Esophagus muscularis mucosa (tissue), 4 donors: ENCODE data around the gene CRYL1. TPM values are rescaled to one million over a fixed set of nuclear protein-coding genes. Genes with fewer than 3 reads are reported as not detected.

Experiments used
- DNase-seq: peaks from one replicate; pipeline ENCODE4 v3.0.0-alpha.2; 2017; ENCODE audit errors: extremely low spot score
- H3K27ac ChIP-seq, 4 donors: fragments of 200-600 bp; sonication (generic); replicated peaks in 1 of 4; 1 replicate in 3 of 4; 2 replicates in 1 of 4; pipeline ENCODE4 v1.5.1; 2016 to 2019; ENCODE audit warnings: mild to moderate bottlenecking in 1 of 4
- H3K27me3 ChIP-seq, 4 donors: fragments of 200-600 bp; sonication (generic); one replicate each; pipeline versions ENCODE4 v1.5.1 to v1.6.0; 2016 to 2019
- H3K36me3 ChIP-seq, 4 donors: fragments of 200-600 bp; sonication (generic); one replicate each; pipeline ENCODE4 v1.5.1; 2016 to 2019
- H3K4me1 ChIP-seq, 4 donors: fragments of 200-600 bp; sonication (generic); one replicate each; pipeline ENCODE4 v1.5.1; 2016 to 2019
- H3K4me3 ChIP-seq, 4 donors: fragments of 200-600 bp; sonication (generic); 1 replicate in 2 of 4; 2 replicates in 2 of 4; pipeline ENCODE4 v1.5.1; 2016 to 2019; ENCODE audit warnings: mild to moderate bottlenecking in 4 of 4, moderate library complexity in 1 of 4
- H3K9me3 ChIP-seq, 4 donors: fragments of 200-600 bp; sonication (generic); 1 replicate in 3 of 4; 2 replicates in 1 of 4; pipeline ENCODE4 v1.5.1; 2016 to 2019
- EP300 ChIP-seq: sonication (generic); formaldehyde crosslinking; IDR thresholded peaks from one replicate; pipeline ENCODE4 v1.6.1; 2017; ENCODE audit warnings: antibody characterized with exemption
- POLR2A ChIP-seq: fragments of 450-650 bp; IDR thresholded peaks from one replicate; pipeline ENCODE4 v1.6.1; 2017; ENCODE audit warnings: antibody characterized with exemption, moderate library complexity, mild to moderate bottlenecking, low read depth
- POLR2AphosphoS5 ChIP-seq, 2 donors: sonication (generic); formaldehyde crosslinking; IDR thresholded peaks; one replicate each; pipeline ENCODE4 v1.6.1; 2017; ENCODE audit warnings: antibody characterized with exemption in 2 of 2
- WGBS: methylation state at CpG from one replicate; pipeline ENCODE4 v1.1.5; 2018; 5-methylcytosine and 5-hydroxymethylcytosine counted together
- intact Hi-C: fragments of 100-400 bp; cut with DNase I; formaldehyde crosslinking; loops from one replicate; pipeline ENCODE4 v1.15.1; 2023
- total RNA-seq, 4 donors: library from RNA; depleted of rRNA; stranded (reverse); fragments of >200 nt; gene quantifications; one replicate each; pipeline versions ENCODE4 v1.1.0 to v1.2.1, GENCODE V29; 2016
- TF ChIP-seq, protein P1 (sequence below), 3 experiments: fragments of 200-600 bp in 2 of 3; fragments of 450-650 bp in 1 of 3; sonication (generic) in 2 of 3; IDR thresholded peaks; one replicate each; pipeline ENCODE4 v1.5.1; 2017 to 2019; ENCODE audit warnings: antibody characterized with exemption in 3 of 3, mild to moderate bottlenecking in 2 of 3, moderate library complexity in 1 of 3

The CRYL1 gene
- total RNA-seq, 4 donors from 2014 or later = 42.3 to 59.3 (median 45.4) TPM

DNA sequence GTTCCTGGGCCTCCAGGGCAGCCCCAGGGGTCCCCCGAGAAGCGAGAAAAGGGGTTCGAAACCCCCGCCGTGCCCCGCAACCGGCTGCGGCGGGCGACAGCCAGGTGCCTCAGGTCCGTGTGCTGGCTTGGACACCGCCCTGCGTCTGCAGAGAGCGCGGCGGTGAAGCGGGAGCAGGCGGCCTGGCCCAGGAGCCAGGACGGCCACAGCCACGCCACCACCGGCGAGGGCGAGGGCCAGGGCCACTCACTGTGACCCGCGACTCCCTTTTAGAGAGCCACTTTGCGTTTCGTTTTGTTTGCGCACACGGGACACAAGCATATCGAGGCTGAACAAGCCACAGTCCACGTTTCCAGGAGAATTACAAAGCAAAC, 110.4 kb downstream of the CRYL1 start:
- H3K4me3 ChIP-seq = no peak overlapping the region
- H3K27ac ChIP-seq = no peak overlapping the region
- no peak for DNase-seq
- TF ChIP-seq EP300 (no peak), POLR2AphosphoS5 (IDR thresholded peaks at IDR 0.05) (no peak), POLR2A (no peak)
- TF ChIP-seq, protein P1, sequence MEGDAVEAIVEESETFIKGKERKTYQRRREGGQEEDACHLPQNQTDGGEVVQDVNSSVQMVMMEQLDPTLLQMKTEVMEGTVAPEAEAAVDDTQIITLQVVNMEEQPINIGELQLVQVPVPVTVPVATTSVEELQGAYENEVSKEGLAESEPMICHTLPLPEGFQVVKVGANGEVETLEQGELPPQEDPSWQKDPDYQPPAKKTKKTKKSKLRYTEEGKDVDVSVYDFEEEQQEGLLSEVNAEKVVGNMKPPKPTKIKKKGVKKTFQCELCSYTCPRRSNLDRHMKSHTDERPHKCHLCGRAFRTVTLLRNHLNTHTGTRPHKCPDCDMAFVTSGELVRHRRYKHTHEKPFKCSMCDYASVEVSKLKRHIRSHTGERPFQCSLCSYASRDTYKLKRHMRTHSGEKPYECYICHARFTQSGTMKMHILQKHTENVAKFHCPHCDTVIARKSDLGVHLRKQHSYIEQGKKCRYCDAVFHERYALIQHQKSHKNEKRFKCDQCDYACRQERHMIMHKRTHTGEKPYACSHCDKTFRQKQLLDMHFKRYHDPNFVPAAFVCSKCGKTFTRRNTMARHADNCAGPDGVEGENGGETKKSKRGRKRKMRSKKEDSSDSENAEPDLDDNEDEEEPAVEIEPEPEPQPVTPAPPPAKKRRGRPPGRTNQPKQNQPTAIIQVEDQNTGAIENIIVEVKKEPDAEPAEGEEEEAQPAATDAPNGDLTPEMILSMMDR (IDR thresholded peaks at IDR 0.05) = no peak
- H3K36me3 ChIP-seq = peaks cover 0 to 22% (median 5%) of the 10 kb centered on the region in 4 donors
- WGBS = 91% methylated on average over 7 of the region's 31 CpGs
- intact Hi-C loops = no loop called here
- H3K9me3 ChIP-seq = no peaks in the 10 kb centered on the region
- H3K27me3 ChIP-seq = no peaks in the 10 kb centered on the region
- H3K4me1 ChIP-seq = peaks cover 0 to 11% (median 9%) of the 10 kb centered on the region in 4 donors

DNA sequence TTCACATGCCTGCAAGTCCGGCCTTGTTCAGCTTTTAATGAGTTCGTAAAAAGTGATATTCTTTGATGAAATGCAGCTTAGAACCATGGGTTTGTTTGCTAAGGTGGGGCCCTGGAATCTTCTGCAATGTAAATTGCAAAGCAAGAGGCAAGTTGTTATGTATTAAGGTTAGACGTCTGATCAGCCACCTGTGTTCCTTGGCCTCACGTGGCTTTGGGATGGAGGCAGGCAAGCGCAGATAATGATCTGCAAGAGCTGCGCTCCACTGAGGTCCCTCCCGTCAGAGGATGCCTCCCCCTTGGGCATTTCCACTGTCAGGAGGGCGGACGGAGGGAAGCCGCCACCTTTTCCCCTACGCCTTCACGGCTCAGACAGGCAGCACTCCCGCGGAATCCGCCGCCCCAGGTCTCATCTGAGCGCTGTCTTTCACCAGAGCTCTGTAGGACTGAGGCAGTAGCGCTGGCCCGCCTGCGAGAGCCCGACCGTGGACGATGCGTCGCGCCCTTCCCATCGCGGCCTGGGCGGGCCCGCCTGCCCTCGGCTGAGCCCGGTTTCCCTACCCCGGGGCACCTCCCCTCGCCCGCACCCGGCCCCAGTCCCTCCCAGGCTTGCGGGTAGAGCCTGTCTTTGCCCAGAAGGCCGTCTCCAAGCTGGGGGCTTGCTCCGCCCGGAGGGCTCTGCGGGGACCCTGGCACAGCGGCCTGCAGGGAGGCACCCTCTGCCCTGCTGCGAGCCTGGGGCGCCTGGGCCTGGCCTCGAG, 110.9 kb downstream of the CRYL1 start:
- no peak for DNase-seq
- 70% methylated on average over 19 of the region's 45 CpGs for WGBS

DNA sequence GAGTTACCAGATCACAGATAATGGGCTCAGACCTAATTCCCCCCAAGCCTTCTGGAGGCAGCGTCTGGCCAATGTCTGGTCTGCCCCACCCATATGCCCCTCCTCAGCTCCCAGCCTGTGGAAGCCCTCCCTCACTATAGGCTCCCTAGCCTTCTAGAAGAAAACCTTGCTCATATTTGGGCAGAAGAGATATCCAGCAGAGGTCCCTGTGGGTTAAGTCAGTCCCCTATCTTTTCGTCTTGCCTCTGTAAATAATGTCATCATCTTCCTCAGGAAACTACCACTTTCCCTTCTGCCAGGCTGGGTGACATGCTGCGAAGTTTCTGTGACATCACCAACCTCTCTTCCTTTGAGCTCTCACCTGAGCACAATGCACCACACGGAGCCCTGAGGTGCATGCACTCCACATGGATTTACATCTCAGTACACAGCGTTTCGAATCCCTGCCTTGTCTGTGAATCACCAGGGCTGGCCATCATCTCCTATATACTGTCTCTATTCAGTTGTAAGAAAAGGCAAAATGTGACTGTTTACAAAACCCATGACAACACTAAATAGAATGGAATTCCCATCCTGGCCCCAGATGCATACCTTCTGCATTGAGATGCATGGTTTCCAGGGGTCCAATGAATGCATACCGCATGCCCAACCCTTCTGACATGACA, 112.8 kb downstream of the CRYL1 start:
- no peaks in the 10 kb centered on the region for H3K4me1 ChIP-seq
- no peaks in the 10 kb centered on the region for H3K9me3 ChIP-seq
- H3K27me3 ChIP-seq = no peaks in the 10 kb centered on the region
- intact Hi-C loops = no loop called here
- DNase-seq = no peak
- no peak overlapping the region for H3K4me3 ChIP-seq
- peaks cover 0 to 11% (median 2%) of the 10 kb centered on the region in 4 donors for H3K36me3 ChIP-seq
- TF ChIP-seq, protein P1 (IDR thresholded peaks at IDR 0.05) = no peak
- TF ChIP-seq POLR2AphosphoS5 (IDR thresholded peaks at IDR 0.05) (no peak), POLR2A (no peak), EP300 (no peak)
- H3K27ac ChIP-seq = no peak overlapping the region
- WGBS = 86% methylated on average over 7 of the region's 7 CpGs

More for the DNA sequence above, 110.9 kb downstream of the CRYL1 start:
- Histone ChIP-seq H3K36me3 (peaks cover 0 to 22% (median 5%) of the 10 kb centered on the region in 4 donors), H3K27me3 (no peaks in the 10 kb centered on the region), H3K4me1 (peaks cover 0 to 5% (median 5%) of the 10 kb centered on the region in 4 donors), H3K27ac (no peak overlapping the region), H3K9me3 (no peaks in the 10 kb centered on the region), H3K4me3 (no peak overlapping the region)
- intact Hi-C loops = no loop called here
- TF ChIP-seq EP300 (no peak), POLR2A (no peak), POLR2AphosphoS5 (IDR thresholded peaks at IDR 0.05) (no peak)
- TF ChIP-seq, protein P1 (IDR thresholded peaks at IDR 0.05) = no peak

DNA sequence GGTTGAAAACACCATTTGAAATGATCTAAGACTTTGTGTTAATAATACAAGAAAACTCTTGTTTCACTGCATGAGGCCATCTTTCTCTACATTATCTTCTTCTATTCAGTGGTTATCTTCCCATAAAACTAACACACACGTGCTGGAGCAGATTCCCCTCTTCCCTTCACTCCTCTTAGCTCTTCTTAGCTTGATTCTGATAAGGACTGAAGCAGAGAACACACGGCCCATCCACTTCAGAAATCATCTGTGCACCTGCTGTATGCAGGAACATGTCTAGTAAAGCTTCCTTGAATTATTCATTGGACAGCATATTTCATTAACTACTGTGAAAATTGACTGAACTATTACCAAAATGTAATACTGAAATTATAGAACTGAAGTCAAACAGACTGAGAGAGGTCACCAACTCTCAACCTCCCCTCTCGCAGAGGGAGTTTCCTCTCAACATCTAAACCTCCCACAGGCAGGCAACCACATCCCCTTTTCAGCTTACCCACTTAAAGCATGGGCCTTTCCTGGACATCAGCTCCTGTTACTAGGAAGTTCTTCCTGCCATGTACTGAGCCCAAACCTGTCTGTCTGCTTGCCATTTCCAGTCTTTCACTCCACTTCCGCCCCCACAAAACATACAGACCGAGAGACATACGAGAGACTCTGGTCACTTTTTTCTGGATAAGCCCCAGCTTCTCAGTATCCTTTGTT, 113.9 kb downstream of the CRYL1 start:
- Histone ChIP-seq H3K36me3 (peaks cover 0 to 5% (median 2%) of the 10 kb centered on the region in 4 donors), H3K4me3 (no peak overlapping the region), H3K9me3 (no peaks in the 10 kb centered on the region), H3K4me1 (no peaks in the 10 kb centered on the region), H3K27me3 (no peaks in the 10 kb centered on the region), H3K27ac (no peak overlapping the region)
- no peak for DNase-seq
- 65% methylated on average over 6 of the region's 6 CpGs for WGBS
- no peak for TF ChIP-seq POLR2A
- TF ChIP-seq POLR2AphosphoS5 (IDR thresholded peaks at IDR 0.05) = no peak
- TF ChIP-seq EP300 = no peak
- TF ChIP-seq, protein P1 (IDR thresholded peaks at IDR 0.05) = no peak
- intact Hi-C loops = no loop called here
